GM18867 (cell line): ENCODE results near the gene GRK1.

Experiments used
- ATAC-seq: cut with Tn5 transposase; IDR thresholded peaks from one replicate; pipeline ENCODE4 v1.9.1; 2021; ENCODE audit warnings: mild to moderate bottlenecking, moderate library complexity; ENCODE audit not compliant: unreplicated experiment

GRK1 gene

GRCh38 chr13:113728571-113729054 is 61.6 kb downstream of the GRK1 start:
- ATAC-seq = no peak

GRCh38 chr13:113729187-113730019 is 62.4 kb downstream of the GRK1 start:
- no peak for ATAC-seq

DNA sequence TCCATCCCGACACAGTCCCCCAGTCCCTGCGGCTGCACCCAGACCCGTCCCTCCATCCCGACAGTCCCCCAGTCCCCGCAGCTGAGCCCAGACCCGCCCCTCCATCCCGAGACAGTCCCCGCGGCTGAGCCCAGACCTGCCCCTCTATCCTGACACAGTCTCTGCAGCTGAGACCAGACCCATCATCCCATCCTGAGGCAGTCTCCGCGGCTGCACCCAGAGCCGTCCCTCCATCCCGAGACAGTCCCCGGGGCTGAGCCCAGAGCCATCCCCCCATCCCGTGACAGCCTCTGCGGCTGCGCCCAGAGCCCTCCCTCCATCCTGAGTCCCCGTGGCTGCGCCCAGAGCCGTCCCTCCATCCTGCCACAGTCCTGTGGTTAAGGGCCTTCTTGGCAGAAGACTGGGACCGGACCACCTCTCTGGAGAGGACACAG is 63.3 kb downstream of the GRK1 start:
- no peak for ATAC-seq

DNA sequence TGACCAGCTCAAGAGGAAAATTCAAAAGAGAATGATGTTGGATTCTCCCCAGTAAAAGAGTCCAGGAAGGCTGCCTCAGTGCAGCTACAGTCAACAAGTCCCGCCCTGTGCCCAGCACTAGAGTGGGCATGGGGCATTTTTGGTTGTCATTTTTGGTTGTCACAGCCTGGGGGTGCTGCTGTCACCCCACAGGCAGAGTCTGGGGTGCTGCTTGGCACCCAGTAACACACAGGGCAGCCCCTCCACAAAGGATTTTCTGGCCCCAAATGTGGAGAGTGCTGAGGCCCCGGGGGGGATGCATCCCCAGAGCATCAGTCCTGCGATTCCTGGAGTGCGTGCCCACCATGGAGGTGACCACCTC is 63.8 kb downstream of the GRK1 start:
- no peak for ATAC-seq

- no peak for ATAC-seq
Observed at GRCh38 chr13:113731192-113732175, 64.5 kb downstream of the GRK1 start.

DNA sequence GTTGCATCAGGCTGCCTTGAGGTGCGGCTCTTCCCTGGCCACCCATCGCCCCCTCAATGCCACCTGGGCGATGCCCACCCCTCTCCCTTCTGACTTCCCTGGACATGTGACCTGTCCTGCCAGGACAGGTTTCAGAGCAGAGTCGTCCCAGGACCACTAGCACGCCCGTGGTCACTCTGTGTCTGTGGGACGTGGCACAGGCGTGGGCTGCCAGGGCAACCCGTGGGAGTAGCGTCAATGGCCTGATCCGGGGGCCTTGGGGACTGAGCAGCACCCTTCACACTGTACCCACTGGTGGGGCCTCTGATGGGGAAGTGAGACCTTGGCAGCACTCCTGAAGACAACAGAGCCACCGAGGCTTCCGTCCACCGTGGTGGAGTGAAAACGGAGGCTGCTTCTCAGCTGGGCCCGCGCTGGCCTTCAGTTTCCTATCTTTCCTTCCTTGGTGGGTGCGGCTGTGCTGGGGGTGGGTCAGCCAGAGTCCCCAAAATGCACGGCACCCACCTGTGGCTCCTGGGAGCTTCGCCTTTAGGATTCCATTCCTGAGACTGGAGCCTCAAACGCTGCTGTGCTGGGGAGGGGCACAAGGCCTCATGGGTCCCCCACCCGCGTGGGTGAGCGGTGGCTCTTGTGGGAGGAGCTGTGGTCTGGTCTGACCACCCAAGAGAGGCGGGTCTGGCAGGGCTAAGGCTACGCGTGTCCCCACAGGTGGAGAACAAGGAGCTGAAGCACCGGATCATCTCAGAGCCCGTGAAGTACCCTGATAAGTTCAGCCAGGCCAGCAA is 65.3 kb downstream of the GRK1 start:
- no peak for ATAC-seq

DNA sequence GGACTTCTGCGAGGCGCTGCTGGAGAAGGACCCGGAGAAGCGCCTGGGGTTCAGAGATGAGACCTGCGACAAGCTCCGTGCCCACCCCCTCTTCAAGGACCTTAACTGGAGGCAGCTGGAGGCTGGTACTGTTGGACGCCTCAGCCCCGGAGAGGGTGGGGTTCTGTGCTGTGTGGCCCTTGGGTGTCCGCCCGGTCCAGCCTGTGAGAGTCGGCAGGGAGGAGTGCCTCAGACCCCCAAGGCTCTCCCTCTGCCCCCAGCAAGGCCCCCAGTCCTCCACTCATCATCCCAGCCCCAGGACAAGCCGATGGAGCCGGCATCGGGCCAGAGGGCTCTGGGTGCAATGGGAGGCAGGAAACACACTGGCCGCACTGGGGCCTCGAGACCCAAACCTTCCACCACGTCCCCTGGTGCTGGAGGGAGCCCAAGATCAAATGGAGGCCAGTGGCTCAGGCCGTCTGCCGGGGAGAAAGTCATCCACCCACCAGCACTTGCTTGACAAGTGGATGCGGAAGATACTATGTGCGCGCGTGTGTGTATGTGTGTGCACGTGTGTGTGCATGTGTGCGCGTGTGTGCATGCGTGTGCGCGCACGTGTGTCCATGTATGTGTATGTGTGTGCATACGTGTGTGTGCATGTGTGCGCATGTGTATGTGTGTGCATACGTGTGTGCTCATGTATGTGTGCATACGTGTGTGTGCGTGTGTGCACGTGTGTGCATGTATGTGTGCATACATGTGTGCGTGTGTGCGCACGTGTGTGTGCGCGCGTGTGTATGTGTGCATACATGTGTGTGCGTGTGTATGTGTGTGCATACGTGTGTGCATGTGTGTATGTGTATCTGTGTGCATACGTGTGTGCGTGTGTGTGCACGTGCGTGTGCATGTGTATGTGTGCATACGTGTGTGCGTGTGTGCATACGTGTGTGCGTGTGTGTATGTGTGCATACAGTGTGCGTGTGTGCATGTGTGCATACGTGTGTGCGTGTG is 66.2 kb downstream of the GRK1 start:
- ATAC-seq = no peak

GRCh38 chr13:113734099-113734825 is 67.2 kb downstream of the GRK1 start:
- no peak for ATAC-seq

DNA sequence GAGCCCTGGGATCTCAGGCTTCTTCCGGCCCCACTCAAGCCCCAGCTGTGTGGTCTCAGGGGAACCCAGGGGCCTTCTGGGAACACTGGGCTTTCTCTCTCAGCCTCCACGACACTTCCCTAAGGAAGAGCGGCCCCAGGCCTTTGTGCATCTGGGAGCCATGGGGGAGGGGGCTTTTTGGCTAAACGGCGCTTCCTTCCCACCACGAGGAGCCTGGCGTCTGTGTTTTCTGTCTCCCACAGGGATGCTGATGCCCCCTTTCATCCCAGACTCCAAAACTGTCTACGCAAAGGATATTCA is 67.8 kb downstream of the GRK1 start:
- ATAC-seq = no peak

DNA sequence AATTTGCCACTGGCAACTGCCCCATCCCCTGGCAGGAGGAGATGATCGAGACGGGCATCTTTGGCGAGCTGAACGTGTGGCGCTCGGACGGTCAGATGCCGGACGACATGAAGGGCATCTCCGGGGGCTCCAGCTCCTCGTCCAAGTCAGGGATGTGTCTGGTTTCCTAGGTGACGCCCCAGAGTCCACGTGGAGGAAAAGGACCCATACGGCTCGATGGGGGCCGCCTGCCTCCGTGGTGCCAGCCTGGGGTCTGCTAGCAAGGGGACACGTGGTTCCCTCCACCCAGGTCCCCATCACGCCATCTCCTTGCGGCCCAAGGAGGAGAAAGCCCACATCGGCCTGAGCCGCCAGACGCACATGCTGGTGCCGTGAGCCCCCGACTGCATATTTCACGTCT is 68.2 kb downstream of the GRK1 start:
- no peak for ATAC-seq

DNA sequence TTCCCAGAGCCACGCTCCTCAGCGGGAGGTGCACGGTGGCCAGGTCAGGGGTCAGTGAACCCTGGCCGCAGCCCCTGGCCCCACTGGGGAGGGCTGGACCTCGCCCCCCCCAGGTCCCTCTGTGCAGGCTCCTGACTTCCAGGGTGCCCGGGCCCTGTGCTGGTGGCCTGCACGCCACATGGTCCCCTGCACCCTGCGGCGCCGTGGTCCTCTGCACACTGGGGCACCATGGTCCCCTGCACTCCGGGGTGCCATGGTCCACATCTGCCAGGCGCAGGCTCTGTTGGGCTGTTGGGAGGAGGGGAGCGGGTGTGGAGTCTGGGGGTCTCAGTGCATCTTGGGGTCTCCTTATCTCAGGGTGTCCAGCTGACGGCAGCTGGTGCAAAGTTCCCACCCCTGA is 68.7 kb downstream of the GRK1 start:
- no peak for ATAC-seq

GRCh38 chr13:113736258-113736731 is 69.3 kb downstream of the GRK1 start:
- no peak for ATAC-seq

GRCh38 chr13:113737803-113738202 is 70.8 kb downstream of the GRK1 start:
- ATAC-seq = no peak

GRCh38 chr13:113739527-113740285 is 72.7 kb downstream of the GRK1 start:
- ATAC-seq = no peak

GRCh38 chr13:113740286-113740556 is 73.2 kb downstream of the GRK1 start:
- no peak for ATAC-seq

DNA sequence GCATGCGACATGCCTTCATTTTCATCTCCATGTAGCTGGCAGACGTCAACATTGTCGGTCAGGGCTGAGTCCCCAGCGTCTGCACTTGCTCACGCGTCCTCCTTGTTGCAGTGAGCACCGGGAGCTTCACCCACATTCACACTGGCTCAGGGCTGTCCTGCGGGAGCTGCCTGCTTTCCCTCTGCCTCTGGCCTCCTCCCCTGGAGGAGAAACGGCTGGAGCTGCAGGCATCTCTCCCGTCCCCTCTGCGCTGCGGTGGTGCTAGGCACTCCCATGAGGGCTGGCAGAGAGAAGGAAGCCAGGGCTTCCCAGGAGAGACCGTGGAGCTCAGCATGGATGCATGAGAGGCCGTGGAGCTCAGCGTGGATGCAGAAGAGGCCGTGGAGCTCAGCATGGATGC is 73.6 kb downstream of the GRK1 start:
- ATAC-seq = no peak

- ATAC-seq = no peak
Observed at GRCh38 chr13:113741191-113741668, 74.2 kb downstream of the GRK1 start.

DNA sequence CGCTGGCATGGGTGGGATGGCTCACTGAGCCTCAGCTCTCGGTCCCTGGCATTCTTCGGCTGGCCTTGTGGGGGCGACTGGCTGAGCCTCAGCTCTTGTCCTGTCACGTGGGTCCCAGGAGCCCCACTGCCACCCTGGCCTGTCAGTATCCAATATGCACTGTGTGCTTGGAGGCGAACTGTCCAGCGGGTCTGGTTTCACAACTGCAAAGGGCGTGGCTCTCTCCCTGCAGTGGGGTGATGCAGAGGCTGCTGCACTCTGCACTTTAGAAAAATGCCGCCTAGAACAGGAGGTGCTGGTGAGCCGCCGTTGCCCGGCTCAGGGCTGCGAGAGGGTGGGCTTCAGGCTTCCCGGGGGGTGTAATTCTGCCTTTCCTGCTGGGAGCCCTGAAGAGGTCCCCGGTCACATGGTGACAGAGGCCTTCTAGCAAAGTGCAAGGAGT is 75.0 kb downstream of the GRK1 start:
- ATAC-seq = no peak
